ENCODE results near the gene AUTS2. TPM values are rescaled to one million over a fixed set of nuclear protein-coding genes. Genes with fewer than 3 reads are reported as not detected.

The AUTS2 gene
- total and polyA plus RNA-seq, 2 experiments from 2014 or later, result 3.0 to 4.4 TPM

DNA sequence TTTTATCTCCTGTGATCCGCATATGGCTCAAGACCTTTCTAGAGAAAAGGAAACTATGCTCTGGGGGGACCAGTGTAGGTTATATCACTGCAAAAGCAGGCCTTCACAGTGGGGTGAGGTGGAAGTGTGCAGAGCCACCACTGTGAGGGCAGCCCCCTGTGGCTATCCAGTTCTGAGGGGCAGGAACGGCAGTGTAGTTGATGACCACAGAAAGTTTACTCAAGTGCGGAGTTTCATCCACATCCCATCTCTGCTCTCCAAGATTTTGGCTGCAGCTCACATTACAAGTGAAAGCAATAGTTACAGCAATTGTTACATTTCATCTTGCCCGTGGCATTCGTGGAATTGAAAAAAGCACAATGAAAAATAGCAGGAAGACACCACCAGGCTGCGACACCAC is 1187.8 kb downstream of the AUTS2 start:
- peaks cover 11% of the 10 kb centered on the region; the same call in 1 of the 2 replicates for H3K36me3 ChIP-seq (ENCODE audit: low read depth)
- no peaks in the 10 kb centered on the region for H3K79me2 ChIP-seq (ENCODE audit: insufficient read depth)
- no peaks in the 10 kb centered on the region for H3K27me3 ChIP-seq (replicated peaks; ENCODE audit: insufficient read depth)
- no peaks in the 10 kb centered on the region for H3K9me3 ChIP-seq (ENCODE audit: low read depth)
- no peaks in the 10 kb centered on the region for H3F3A ChIP-seq (ENCODE audit: insufficient read depth)
- TF ChIP-seq EZH2phosphoT487 (IDR thresholded peaks at IDR 0.05; ENCODE audit: insufficient read depth, low read depth) (no peak), EZH2 (IDR thresholded peaks at IDR 0.05; ENCODE audit: insufficient read depth, poor library complexity, severe bottlenecking) (no peak)
- H3K4me2 ChIP-seq (ENCODE audit: unreplicated experiment), result no peak overlapping the region
- WGBS, 2 experiments (ENCODE audit: low coverage in 1 of 2, low lambda C conversion rate in 2 of 2, missing lambda C conversion rate in 2 of 2), result 91% methylated on average over 6 of the region's 6 CpGs
- H4K20me1 ChIP-seq (ENCODE audit: insufficient read depth), result no peaks in the 10 kb centered on the region
- no peak overlapping the region for H3K9ac ChIP-seq
- in situ Hi-C loops (cut with MboI), result no loop called here
- H3K4me3 ChIP-seq, result no peak overlapping the region
- no peak overlapping the region for H3K27ac ChIP-seq
- no peaks in the 10 kb centered on the region for H3K4me1 ChIP-seq (ENCODE audit: insufficient read depth)
- no peak overlapping the region for H2AFZ ChIP-seq
- DNase-seq, result no peak
- no peaks in the 10 kb centered on the region for H3K9me2 ChIP-seq (ENCODE audit: insufficient read depth)

DNA sequence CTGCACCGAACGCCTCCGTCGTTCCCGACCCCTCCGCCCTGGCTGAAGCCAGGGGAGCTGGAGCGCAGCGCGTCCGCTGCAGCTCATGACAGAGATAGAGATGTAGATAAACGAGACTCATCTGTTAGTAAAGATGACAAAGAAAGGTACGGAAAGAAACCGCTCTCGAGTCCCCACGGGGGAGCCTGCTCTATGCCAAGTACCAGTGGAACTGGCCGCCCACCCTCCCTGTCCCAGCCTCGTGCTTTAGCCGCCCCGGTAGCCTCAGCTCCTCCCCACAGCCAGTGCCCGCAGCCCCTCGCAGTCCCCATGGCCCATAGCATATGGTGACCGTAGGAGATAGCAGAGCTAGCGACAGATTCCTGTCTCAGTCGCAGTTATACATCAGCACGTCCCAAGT is 1189.0 kb downstream of the AUTS2 start:
- Histone ChIP-seq H3K4me3 (no peak overlapping the region), H3K27ac (no peak overlapping the region), H3K9me3 (ENCODE audit: low read depth) (no peaks in the 10 kb centered on the region), H3K9me2 (ENCODE audit: insufficient read depth) (no peaks in the 10 kb centered on the region), H3K4me1 (ENCODE audit: insufficient read depth) (no peaks in the 10 kb centered on the region), H3K27me3 (replicated peaks; ENCODE audit: insufficient read depth) (no peaks in the 10 kb centered on the region), H3K9ac (no peak overlapping the region), H4K20me1 (ENCODE audit: insufficient read depth) (no peaks in the 10 kb centered on the region), H2AFZ (no peak overlapping the region), H3K4me2 (ENCODE audit: unreplicated experiment) (no peak overlapping the region), H3F3A (ENCODE audit: insufficient read depth) (no peaks in the 10 kb centered on the region), H3K36me3 (ENCODE audit: low read depth) (peaks cover 11% of the 10 kb centered on the region; the same call in 1 of the 2 replicates), H3K79me2 (ENCODE audit: insufficient read depth) (no peaks in the 10 kb centered on the region)
- in situ Hi-C loops (cut with MboI), result no loop called here
- 93 to 94% methylated on average over 25 of the region's 25 CpGs for WGBS, 2 experiments (ENCODE audit: low coverage in 1 of 2, low lambda C conversion rate in 2 of 2, missing lambda C conversion rate in 2 of 2)
- DNase-seq, result no peak
- TF ChIP-seq EZH2phosphoT487 (IDR thresholded peaks at IDR 0.05; ENCODE audit: insufficient read depth, low read depth) (no peak), EZH2 (IDR thresholded peaks at IDR 0.05; ENCODE audit: insufficient read depth, poor library complexity, severe bottlenecking) (no peak)

DNA sequence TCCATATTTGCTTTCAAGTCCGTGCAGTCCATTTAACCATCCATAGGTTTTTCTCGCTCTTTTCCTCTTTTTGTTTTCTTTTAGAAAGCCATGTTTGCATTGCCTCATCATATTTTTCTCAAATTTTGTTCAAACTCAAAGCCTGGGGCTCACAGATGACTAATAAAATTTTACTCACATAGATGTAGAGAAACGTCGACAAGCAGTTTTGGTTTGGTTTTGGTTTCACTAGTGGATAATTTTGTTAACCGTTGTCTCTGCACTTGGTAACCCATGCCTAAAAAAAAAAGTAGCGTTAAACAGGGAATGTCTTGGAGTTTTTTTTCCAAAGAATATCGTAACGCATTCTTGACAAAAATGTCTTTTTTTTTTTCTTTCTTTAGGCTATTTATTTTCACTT is 1189.5 kb downstream of the AUTS2 start:
- Histone ChIP-seq H4K20me1 (ENCODE audit: insufficient read depth) (no peaks in the 10 kb centered on the region), H3K4me1 (ENCODE audit: insufficient read depth) (no peaks in the 10 kb centered on the region), H3K9me3 (ENCODE audit: low read depth) (no peaks in the 10 kb centered on the region), H3K4me2 (ENCODE audit: unreplicated experiment) (no peak overlapping the region), H3K9me2 (ENCODE audit: insufficient read depth) (no peaks in the 10 kb centered on the region), H3F3A (ENCODE audit: insufficient read depth) (no peaks in the 10 kb centered on the region), H3K4me3 (no peak overlapping the region), H3K27me3 (replicated peaks; ENCODE audit: insufficient read depth) (no peaks in the 10 kb centered on the region), H3K36me3 (ENCODE audit: low read depth) (peaks cover 11% of the 10 kb centered on the region; the same call in 1 of the 2 replicates), H3K79me2 (ENCODE audit: insufficient read depth) (no peaks in the 10 kb centered on the region), H3K27ac (no peak overlapping the region), H2AFZ (no peak overlapping the region), H3K9ac (no peak overlapping the region)
- 96 to 97% methylated on average over 8 of the region's 8 CpGs for WGBS, 2 experiments (ENCODE audit: low coverage in 1 of 2, low lambda C conversion rate in 2 of 2, missing lambda C conversion rate in 2 of 2)
- DNase-seq, result no peak
- no peak for TF ChIP-seq EZH2 (IDR thresholded peaks at IDR 0.05; ENCODE audit: insufficient read depth, poor library complexity, severe bottlenecking)
- TF ChIP-seq EZH2phosphoT487 (IDR thresholded peaks at IDR 0.05; ENCODE audit: insufficient read depth, low read depth), result no peak
- in situ Hi-C loops (cut with MboI), result no loop called here

- WGBS, 2 experiments (ENCODE audit: low coverage in 1 of 2, low lambda C conversion rate in 2 of 2, missing lambda C conversion rate in 2 of 2), result 87 to 94% methylated on average over 7 of the region's 7 CpGs
Measured at GRCh38 chr7:70788276-70788675, 1190.0 kb downstream of the AUTS2 start.

More at GRCh38 chr7:70788276-70788675, 1190.0 kb downstream of the AUTS2 start:
- no peaks in the 10 kb centered on the region for H3K9me3 ChIP-seq (ENCODE audit: low read depth)
- H3F3A ChIP-seq (ENCODE audit: insufficient read depth), result no peaks in the 10 kb centered on the region
- in situ Hi-C loops (cut with MboI), result no loop called here
- no peak overlapping the region for H3K27ac ChIP-seq
- DNase-seq, result no peak
- H3K9me2 ChIP-seq (ENCODE audit: insufficient read depth), result no peaks in the 10 kb centered on the region
- H3K4me3 ChIP-seq, result no peak overlapping the region
- no peaks in the 10 kb centered on the region for H3K27me3 ChIP-seq (replicated peaks; ENCODE audit: insufficient read depth)
- no peaks in the 10 kb centered on the region for H3K4me1 ChIP-seq (ENCODE audit: insufficient read depth)
- no peak overlapping the region for H3K4me2 ChIP-seq (ENCODE audit: unreplicated experiment)
- H2AFZ ChIP-seq, result no peak overlapping the region
- H3K79me2 ChIP-seq (ENCODE audit: insufficient read depth), result no peaks in the 10 kb centered on the region
- no peak overlapping the region for H3K9ac ChIP-seq
- peaks cover 11% of the 10 kb centered on the region; the same call in 1 of the 2 replicates for H3K36me3 ChIP-seq (ENCODE audit: low read depth)
- H4K20me1 ChIP-seq (ENCODE audit: insufficient read depth), result no peaks in the 10 kb centered on the region
- TF ChIP-seq EZH2 (IDR thresholded peaks at IDR 0.05; ENCODE audit: insufficient read depth, poor library complexity, severe bottlenecking), result no peak
- TF ChIP-seq EZH2phosphoT487 (IDR thresholded peaks at IDR 0.05; ENCODE audit: insufficient read depth, low read depth), result no peak

All from GM23248 (cell line).